NT2/D1 (cell line): ENCODE results near the gene PSMB1.

Source experiments
- SUZ12 ChIP-seq: IDR thresholded peaks from 2 replicates; pipeline ENCODE4 v1.6.1; 2011; ENCODE audit not compliant: insufficient read length, insufficient read depth; ENCODE audit errors: extremely low read depth
- YY1 ChIP-seq: IDR thresholded peaks from 2 replicates; pipeline ENCODE4 v1.6.1; 2011; ENCODE audit not compliant: insufficient read length, insufficient read depth
- ZNF274 ChIP-seq: IDR thresholded peaks from 2 replicates; pipeline ENCODE4 v1.6.1; 2011; ENCODE audit warnings: mild to moderate bottlenecking, low read depth, low read length

DNA sequence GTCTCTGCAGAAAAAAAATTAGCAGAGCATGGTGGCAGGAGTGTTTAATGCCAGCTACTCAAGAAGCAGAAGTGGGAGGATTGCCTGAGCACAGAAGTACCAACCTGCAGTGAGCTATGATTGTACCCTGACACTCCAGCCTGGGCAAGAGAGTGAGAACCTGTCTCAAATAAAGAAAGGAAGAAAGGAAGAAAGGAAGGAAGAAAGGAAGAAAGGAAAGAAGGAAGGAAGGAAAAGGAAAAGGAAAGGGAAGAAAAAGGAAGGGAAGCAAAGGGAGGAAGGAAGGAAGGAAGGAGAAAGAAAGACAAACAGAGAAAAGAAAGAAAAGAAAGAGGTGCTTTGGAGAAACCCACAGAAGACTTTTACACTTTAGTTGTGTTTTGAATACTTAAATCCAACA is 44.2 kb upstream of the PSMB1 start:
- TF ChIP-seq YY1: no peak
- TF ChIP-seq ZNF274: no peak
- TF ChIP-seq SUZ12: no peak
